Stimulated activated CD4-positive, alpha-beta T cell treated with anti-CD3 and anti-CD28 coated beads, Interleukin-12 subunit alpha, Interleukin-12 subunit beta, amount 100 ng/mL, for 4 hours (primary cell): Measurements from ENCODE around the gene TMEM98.
A peak's percentile ranks its signal among the peaks of the same experiment; 100 is the strongest.
"Not testable (repeated sequence)": the region's sequence is repeated elsewhere in the genome, so short reads cannot be mapped to it uniquely, and the experiment has no call there.

ENCODE experiments used
- DNase-seq: peaks from one replicate; pipeline ENCODE4 v3.0.0-alpha.2; 2020

TMEM98 gene, protein sequence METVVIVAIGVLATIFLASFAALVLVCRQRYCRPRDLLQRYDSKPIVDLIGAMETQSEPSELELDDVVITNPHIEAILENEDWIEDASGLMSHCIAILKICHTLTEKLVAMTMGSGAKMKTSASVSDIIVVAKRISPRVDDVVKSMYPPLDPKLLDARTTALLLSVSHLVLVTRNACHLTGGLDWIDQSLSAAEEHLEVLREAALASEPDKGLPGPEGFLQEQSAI

DNA sequence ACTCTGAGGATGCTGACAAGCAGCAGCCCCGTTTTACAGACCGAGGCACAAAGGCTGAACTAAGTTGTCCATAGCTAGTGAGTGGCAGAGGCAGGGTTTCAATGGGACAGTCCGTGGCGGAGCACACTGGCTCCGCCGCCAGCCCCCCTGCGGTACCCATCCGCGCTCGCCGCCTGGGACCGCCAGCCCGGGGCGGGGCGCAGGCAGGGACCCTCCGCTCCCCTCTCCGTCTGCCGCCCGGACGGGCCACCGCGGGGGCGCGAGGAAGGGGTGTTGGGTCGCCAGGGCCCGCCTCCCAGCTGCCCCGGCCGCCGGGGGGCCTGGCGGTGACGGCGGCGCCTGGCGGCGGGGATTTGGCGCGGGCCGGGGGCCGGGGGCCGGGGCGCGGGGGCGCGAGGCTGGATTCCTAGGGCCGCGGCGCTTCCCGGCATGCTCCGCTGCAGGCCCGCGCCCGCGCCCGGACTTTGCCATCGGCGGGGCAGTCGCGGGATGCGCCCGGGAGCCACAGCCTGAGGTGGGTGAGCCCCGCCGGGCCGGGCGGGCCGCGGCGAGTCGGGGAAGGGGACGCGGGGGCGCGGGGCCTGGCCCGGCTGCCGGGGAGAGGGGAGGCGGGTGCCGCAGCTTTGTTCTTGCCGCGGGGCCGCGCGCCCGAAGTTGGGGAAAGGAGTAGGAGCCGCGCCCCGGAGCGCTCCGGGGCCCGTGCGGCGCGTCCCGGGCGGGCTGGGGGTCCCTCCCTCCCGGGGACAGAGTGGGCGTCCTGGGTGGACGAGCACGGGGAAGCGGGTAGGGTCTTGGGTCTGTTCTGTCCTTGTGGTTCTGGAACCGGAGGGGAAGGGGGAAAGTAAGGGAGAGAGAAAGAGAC is at the start of gene TMEM98:
TMEM98 (plus strand) TSS at position 430 of the 862 bp plus-strand sequence. CDS start 3,376 bp downstream, outside the sequence.
- no peak for DNase-seq

DNA sequence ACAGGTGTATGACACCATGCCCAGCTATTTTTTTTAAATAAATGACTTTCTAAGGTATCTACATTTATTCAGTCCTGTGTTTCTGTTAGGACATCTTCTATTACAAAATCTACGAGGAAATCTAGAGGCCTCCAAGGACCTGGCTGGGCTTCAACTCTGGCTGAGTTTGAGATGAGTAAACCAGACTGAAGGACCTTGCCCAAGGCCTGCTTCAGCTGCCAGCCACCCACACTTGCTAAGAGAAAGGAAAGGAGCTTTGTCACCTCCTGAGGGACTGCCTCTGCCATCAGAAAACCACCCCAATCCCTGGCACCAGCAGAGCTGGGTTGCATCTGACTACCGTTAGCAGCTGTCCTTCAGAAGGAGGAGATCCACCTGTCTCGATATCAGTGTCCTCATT is 49.7 kb upstream of the TMEM98 start:
- DNase-seq: no peak

DNA sequence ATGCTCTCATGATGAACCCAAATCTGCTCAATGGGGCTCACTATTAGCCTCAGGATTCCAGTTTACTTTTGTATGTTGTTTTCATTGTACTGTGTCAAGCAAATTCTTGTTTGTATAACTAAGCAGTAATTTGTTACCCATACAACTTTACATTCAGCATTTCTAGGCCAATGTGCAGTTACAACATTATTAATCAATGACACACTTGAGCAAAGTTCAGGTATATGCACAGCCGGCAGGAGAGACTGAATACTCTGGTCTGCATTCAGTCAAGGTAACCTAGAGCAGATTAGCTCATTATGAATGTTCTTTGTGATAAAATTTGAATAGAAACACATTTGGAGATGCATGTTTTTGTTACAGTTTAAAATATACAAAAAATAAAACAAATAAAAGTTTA is 48.8 kb upstream of the TMEM98 start:
- DNase-seq: no peak

DNA sequence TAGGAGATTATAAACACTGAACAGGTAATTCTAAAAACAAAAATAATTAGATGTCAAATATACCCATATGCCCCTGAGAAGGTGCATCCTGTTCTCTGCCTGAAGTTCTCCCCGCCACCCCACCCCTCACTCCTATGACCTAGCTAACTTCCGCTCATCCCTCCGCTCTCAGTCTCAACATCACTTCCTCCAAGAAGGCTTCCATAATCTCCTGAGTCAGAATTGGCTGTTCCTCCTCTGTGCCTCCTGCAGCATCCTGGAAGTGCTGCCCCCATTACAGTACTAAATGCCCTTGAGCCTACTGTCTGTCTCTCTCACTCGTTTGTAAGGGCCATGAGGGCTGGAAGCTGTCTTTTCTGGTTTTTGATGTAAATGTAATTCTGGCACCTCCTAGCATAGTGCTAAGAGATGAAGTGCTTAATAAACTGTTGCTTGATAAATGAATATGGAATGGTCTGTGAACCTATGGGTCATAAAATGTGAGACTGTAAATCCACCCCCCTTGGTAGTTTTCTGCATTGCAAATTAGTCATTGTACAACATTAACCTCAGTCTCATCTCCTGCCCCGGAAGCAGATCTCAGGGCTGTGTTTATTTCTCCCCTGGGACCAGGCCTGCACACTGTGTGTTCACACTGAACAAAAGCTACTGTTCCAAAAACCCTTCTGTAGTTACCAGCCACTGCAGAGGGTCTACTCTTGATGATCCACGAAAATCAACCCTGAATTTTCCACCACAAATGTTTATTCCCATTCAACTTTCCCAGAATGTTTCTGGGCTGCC is 47.1 kb upstream of the TMEM98 start:
- DNase-seq: no peak

DNA sequence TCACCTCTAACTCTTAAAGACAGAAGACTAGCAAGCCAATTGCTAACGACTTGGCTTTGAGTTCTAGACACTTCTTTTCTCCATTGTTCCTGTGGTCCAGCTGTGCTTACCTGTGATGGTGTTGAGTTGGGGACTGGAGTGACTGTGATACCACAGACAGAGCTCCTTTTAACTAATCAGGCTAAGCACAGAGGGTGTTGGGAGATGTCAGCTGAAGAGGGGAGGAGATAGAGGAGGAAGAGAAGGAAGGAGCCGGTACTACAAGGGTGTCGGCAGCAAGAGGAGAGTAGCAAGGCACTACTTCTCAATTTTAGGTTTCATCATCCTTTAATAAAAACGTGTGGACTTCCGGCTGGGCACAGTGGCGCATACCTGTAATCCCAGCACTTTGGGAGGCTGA is 45.9 kb upstream of the TMEM98 start:
- no peak for DNase-seq

DNA sequence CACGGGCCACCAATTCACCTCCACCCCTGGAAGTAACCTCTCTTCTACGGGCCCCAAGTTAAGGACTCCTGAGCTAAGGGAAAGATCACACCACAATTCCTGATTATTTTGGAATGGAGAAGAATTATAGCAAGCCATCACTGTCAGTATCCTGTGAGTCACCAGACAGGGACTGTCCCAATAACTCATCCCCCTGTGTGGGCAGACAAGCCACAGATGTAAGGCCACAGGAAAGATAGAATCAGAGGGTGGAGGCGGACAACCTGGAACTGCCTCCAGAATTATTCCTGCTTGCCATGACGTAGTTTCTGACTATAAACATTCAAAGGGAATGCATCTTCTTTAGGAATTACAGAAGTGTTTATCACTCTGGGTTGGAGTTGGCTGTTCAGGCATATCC is 45.2 kb upstream of the TMEM98 start:
- DNase-seq: no peak

DNA sequence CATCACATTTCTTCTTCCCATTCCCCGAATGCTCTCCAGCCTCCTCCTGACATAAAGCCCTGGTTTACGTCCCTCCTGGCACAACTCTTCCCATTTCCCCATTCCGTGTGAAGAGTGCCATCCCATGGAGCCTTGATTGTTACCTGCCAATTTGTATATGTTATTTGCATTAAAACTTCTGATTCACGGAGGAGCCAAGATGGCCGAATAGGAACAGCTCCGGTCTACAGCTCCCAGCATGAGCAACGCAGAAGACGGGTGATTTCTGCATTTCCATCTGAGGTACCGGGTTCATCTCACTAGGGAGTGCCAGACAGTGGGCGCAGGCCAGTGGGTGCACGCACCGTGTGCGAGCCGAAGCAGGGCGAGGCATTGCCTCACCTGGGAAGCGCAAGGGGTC is 41.0 kb upstream of the TMEM98 start:
- DNase-seq: not testable (repeated sequence)

DNA sequence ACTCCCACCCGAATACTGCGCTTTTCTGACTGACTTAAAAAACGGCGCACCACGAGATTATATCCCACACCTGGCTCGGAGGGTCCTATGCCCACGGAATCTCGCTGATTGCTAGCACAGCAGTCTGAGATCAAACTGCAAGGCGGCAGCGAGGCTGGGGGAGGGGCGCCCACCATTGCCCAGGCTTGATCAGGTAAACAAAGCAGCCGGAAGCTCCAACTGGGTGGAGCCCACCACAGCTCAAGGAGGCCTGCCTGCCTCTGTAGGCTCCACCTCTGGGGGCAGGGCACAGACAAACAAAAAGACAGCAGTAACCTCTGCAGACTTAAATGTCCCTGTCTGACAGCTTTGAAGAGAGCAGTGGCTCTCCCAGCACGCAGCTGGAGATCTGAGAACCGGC is 40.5 kb upstream of the TMEM98 start:
- DNase-seq: not testable (repeated sequence)

DNA sequence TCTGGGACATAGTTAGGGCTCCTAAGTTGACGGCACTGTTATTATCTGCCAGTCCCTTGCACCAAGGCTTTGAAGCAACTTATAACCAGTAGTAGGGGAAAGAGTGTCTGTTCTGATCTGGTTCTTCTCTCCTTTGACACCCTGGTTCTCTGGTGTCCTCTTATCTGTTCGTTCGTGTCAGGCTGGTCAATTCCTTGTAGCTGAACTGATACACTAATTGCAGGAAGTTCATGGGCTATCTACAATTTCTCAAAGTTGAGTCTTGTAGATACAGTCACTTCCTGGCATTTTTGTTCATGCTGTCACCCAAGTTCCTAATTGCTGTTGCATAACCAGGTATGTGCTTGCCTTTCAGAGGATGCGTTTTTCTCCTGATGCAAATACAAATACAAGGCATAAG is 33.7 kb upstream of the TMEM98 start:
- DNase-seq: no peak

DNA sequence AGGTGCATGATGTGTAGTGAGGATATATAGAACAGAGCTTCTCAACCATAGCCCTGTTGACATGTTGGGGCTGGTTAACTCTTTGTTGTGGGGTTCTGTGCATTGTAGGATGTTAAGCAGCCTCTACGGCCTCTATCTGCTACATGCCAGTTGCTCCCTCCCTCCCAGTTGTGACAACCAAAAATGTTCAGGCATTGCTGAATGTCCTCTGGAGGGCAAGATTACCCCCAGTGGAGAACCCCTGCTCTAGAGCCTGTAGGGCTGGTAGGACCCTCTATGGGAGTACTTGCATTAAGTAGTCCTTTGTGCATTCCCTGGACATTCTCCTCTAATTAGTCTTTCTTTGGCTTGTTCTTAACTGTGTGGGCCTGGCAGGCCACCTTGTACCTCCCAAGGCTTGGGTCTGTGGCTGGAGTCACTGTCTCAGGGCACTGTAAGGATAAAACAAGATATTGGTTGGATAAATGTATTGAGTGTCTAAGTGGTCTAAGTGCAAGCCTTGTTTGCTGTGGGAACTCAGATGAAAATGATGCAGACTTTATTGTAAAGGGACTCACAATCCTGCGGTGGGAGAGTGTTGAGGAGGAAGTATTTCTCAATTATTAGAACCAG is 31.2 kb upstream of the TMEM98 start:
- DNase-seq: no peak

DNA sequence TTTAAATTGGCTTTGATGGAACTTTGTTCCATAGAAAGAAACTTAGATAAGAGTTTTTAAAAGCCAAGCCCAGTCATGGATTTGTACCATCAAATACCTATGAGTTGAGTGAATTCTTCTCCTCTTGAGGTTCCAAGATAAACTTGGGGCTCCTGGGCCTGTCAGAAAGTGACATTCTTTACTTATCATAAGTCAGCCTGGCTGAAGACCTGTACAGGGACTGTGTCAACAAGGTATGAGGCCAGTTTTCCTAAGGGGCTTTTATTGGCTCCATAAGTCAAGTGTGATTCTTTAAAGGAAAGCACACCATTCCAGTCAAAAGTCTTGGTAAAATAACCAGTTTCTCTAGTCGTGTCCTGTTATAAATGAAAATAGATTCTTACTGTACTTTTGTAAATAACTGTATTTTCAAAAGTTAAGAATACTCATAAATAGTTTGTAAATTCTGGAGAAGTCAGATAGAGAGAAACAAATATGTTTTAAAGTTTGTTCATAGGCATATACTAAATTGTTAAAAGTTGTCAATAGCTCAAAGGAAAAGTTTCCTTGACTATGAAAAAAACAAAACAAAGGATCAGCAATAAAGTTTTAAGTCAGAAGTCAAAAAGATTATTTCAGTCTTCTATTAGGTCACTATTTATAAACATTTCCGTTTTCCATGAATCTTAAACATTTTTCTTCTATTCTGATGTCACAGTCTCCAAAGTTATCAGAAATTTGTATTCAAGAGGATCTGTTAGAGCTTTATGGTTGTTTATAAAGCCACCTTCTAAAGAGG is 28.5 kb upstream of the TMEM98 start:
- DNase-seq: no peak

DNA sequence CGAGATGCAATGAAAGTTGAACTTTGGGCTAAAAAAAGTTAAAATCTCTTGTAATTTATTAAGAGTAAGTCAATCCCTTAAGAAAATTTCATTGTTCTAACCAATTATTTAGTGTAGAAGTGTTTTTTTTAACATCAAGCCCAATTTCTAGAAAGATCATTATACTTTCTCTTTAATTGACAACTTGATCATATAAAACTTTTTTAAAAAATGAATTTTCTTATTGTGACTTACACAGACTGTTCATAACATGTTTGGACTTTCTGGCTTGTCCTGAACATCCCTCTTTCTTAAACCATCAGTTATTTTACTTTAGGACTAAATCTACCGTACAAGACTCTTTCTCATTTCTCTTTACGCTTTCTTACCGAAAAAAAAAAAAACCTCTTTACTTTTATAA is 26.2 kb upstream of the TMEM98 start:
- DNase-seq: no peak

DNA sequence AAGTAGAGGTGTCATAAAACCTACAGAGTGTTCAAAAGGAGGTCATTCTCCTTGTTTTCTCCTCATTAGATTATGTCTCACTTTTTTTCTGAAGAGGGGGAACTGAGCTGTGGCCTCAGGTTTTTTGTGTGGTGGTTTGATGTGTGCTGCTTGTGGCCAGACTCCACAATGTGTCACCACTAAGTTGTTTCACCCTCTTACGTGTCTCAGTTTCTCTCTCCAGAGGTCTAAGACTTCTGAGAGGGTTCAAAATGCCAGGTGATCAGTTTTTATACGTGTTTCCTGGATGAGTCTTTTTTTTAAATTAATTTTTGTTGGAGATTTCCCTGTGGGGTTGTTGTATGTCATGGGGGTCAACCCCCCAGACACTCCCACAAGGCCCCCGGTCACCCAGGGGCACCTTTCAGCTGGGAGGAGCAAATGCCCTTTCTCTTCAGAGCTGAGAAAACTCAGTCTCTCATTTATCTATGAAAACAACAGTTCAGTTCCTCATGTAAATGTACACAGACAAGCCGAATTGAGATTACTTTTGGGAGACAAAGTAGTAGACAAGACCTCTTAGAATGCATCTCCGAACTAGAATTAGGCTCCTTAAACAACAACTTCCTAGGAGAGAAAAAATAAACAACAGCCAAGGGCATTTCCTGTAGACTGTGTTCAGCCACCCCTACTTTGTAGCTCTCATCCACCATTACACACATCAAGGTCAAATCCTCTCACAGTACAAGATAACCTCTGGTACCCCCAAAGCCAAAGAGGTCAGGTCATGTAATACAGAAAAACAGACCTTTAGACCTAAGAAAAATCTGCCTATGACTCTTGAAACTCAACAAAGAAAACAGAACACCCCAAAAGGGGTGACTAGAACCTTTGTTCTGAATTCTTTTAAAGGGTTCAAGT is 23.9 kb upstream of the TMEM98 start:
- no peak for DNase-seq

DNA sequence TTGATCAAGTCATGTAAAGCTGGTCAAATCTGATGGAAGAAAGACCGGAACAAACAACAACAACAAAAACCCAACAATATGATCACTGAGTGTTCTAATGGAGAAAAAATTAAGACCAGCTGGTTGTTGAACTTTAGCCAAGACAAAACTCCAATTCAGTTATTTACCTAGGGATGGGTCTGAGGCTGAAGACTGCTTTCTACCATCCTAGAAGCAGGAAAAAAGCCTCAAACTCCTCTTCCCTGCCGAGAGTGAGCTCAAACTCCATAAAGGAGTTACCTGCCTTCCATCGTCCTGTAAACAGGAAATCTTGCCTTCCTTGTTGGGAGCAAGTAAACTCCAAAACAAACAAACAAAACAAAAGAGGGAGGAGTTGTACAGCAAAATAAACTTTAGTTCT is 23.1 kb upstream of the TMEM98 start:
- no peak for DNase-seq

DNA sequence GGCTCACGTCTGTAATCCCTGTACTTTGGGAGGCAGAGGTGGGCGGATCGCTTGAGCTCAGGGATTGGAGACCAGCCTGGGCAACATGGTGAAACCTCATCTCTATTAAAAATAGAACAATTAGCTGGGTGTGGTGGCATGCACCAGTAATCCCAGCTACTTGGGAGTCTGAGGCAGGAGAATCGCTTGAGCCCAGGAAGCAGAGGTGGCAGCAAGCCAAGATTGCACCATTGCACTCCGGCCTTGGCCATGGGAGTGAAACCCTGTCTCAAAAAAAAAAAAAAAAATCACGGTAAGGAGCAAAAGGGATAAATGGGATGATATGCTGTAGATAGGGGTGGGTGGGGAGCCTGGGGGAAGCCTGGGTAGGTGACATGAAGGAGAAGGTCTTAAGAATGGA is 20.4 kb upstream of the TMEM98 start:
- no peak for DNase-seq

DNA sequence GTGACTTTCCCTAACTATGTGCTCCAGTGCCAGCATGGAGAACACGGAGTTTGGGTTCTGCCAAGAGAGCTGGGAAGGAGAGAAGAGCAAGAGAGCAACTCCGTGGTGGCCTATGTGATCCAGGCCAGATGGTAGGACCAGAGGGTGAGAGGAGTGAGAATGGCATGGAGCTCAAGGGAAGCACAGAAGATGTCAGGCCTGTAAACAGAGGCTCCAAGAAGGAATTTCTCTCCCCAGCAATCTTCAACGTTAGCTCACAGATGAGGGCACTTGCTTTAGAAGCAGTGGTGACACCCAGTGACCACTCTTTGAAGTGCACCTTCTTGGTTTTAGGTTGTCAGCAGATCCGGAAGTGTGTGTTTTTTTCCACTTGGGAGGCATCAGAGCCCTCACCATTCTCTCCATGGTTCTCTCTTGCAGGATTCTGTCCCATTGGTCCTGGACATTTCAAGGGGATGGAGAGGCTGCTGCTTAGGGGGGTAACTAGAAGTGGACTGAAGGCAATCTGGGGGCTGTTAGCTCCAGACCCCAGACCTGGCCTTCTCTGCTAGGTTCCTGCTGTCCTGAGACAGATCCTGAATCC is 18.1 kb upstream of the TMEM98 start:
- DNase-seq: peak; percentile 25

DNA sequence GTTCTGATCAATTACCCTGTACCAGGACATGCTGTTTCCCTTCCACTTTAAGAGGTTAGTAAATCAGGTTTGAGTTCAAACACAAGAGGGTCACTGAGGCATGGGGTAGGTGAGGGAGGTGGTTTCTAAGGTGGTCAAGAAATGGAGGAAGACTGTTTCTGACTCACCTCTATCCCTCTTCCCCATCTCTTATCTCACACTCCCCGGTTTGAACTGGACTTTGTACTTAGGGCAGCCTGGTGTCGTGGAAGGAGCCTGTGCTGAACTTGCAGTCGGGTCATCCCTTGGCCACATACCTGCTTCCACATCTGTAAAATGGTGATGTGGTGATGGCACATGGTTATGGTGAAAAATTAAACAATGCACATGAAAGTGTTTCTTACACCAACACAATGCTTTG is 17.2 kb upstream of the TMEM98 start:
- DNase-seq: no peak

DNA sequence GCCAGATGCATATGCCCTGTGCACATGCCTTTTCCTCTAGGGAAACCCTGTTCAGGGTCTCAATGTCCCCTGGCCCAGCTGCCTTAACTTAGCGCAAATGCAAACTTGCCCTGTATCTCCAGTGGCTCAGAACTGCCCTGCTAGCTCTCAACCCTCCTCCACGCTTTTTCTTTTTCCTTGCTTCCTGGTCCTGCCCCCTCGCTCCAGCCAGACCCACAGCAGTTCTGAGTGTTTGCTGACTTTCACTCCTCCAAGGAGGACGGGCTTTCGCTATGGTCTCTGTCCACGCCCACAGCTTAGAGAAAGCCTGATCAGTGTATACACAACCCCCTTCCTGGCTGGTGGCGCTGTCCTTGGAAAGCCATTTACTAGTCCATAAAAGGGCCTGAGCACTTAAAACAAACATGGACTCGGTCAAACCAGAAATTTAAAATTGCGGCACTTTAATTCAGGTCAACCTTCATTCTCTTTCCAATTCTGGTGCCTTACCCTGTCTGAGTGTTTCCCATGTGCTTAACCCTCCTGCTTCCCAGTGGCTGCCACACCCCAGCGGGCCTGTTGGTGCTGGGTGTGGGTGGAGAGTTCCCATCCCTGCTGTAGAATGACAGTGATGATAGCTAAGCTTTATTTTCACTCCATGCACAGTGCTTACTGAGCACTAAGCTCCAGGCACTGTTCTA is 15.6 kb upstream of the TMEM98 start:
- no peak for DNase-seq

DNA sequence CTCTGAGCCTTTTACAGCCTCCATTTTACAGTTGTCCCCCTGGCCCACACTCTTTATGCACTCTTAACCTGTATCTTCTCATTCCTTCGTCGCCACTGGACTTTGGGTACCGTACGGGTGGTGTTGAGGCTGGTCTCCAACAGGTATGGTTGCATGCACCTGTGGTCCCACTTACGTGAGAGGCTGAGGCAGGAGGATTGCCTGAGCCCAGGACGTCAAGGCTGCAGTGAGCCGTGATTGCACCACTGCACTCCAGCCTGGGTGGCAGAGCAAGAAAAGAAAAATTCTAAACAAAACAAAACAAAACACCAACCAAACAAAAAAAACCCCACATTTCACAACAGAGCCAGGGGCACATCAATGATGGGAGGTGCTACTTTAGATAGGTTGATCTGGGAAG is 14.4 kb upstream of the TMEM98 start:
- DNase-seq: no peak

DNA sequence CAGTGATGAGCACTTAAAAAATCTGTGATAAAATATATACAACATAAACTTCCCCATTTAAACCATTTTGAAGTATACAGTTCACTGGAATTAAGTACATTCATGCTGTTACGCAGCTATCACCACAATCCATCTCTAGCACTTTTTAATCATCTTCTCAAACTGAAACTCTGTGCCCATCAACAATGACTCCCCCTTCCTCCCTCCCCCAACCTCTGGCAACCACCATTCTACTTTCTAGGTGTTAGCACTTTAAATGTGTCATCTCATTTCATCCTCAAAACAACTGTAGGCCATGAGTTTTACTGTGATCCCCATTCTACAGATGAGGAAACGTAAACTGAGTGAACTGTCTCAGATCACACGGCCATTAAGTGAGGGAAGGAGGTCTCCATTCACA is 13.8 kb upstream of the TMEM98 start:
- no peak for DNase-seq
